Mammary epithelial cell (primary cell): ENCODE data around the gene IPO5.

Source experiments
- CTCF ChIP-seq, 2 donors: IDR thresholded peaks in 1 of 2; conservative IDR thresholded peaks in 1 of 2; 2 replicates each; pipeline ENCODE4 v1.5.1; 2011 to 2012; ENCODE audit warnings: inconsistent platforms in 2 of 2, low read length in 2 of 2, mild to moderate bottlenecking in 2 of 2, control low read depth in 1 of 2, low read depth in 1 of 2; ENCODE audit not compliant: insufficient read depth in 1 of 2; ENCODE audit errors: extremely low read depth in 1 of 2
- EZH2 ChIP-seq: IDR thresholded peaks from 2 replicates; pipeline ENCODE4 v1.6.1; 2012; ENCODE audit warnings: low read length, inconsistent platforms, borderline replicate concordance

- TF ChIP-seq EZH2 (no peak), CTCF (conservative IDR thresholded peaks at IDR 0.05 in 1 of 2, IDR thresholded peaks at IDR 0.05 in 1 of 2; ENCODE audit: extremely low read depth in 1 of 2, insufficient read depth in 1 of 2, low read depth in 1 of 2, low read length in 2 of 2) (no peak)
These were observed 20.8 kb upstream of the IPO5 start for GRCh38 chr13:97932647-97933046.
